Parathyroid adenoma (tissue), 2 donors: ENCODE data around the gene LDHD.

Experiments
- H2AFZ ChIP-seq: fragments of 300-600 bp; sonication (generic); one replicate; pipeline ENCODE4 v1.7.0; 2017; ENCODE audit warnings: antibody characterized with exemption, mild to moderate bottlenecking
- H3K27ac ChIP-seq: fragments of 300-600 bp; sonication (generic); one replicate; pipeline ENCODE4 v1.7.0; 2017
- H3K27me3 ChIP-seq: fragments of 300-600 bp; sonication (generic); one replicate; pipeline ENCODE4 v1.7.0; 2017; ENCODE audit warnings: low read length; ENCODE audit not compliant: control insufficient read depth, insufficient read depth
- H3K36me3 ChIP-seq: fragments of 300-600 bp; sonication (generic); one replicate; pipeline ENCODE4 v1.7.0; 2017; ENCODE audit warnings: low read length; ENCODE audit not compliant: control insufficient read depth, insufficient read depth
- H3K4me1 ChIP-seq: fragments of 300-600 bp; sonication (generic); one replicate; pipeline ENCODE4 v1.7.0; 2017; ENCODE audit warnings: control low read depth
- H3K4me2 ChIP-seq: fragments of 300-600 bp; sonication (generic); one replicate; pipeline ENCODE4 v1.7.0; 2017; ENCODE audit warnings: low read length
- H3K4me3 ChIP-seq: fragments of 300-600 bp; sonication (generic); one replicate; pipeline ENCODE4 v1.7.0; 2017; ENCODE audit warnings: low read depth, low read length
- H3K79me2 ChIP-seq: fragments of 300-600 bp; sonication (generic); one replicate; pipeline ENCODE4 v1.7.0; 2017; ENCODE audit warnings: control low read depth
- H3K9ac ChIP-seq: fragments of 300-600 bp; sonication (generic); one replicate; pipeline ENCODE4 v1.7.0; 2017; ENCODE audit warnings: mild to moderate bottlenecking
- H3K9me3 ChIP-seq: fragments of 300-600 bp; sonication (generic); one replicate; pipeline ENCODE4 v1.7.0; 2017; ENCODE audit warnings: low read length; ENCODE audit not compliant: control insufficient read depth
- TF ChIP-seq, protein P1 (sequence below): fragments of 300-600 bp; sonication (generic); IDR thresholded peaks from one replicate; pipeline ENCODE4 v1.7.0; 2017; ENCODE audit warnings: antibody characterized with exemption, mild to moderate bottlenecking
- donor health status: primary hyperparathyroidism.

The LDHD gene

GRCh38 chr16:75087375-75087979 is 29.1 kb downstream of the LDHD start:
- H3K4me2 ChIP-seq, result no peak overlapping the region
- H3K36me3 ChIP-seq, result no peaks in the 10 kb centered on the region
- peak overlapping the region; percentile 3 for H2AFZ ChIP-seq
- peaks cover 65% of the 10 kb centered on the region for H3K79me2 ChIP-seq
- no peak overlapping the region for H3K9ac ChIP-seq
- H3K27ac ChIP-seq, result peak overlapping the region; percentile 30
- no peaks in the 10 kb centered on the region for H3K27me3 ChIP-seq
- TF ChIP-seq, protein P1, sequence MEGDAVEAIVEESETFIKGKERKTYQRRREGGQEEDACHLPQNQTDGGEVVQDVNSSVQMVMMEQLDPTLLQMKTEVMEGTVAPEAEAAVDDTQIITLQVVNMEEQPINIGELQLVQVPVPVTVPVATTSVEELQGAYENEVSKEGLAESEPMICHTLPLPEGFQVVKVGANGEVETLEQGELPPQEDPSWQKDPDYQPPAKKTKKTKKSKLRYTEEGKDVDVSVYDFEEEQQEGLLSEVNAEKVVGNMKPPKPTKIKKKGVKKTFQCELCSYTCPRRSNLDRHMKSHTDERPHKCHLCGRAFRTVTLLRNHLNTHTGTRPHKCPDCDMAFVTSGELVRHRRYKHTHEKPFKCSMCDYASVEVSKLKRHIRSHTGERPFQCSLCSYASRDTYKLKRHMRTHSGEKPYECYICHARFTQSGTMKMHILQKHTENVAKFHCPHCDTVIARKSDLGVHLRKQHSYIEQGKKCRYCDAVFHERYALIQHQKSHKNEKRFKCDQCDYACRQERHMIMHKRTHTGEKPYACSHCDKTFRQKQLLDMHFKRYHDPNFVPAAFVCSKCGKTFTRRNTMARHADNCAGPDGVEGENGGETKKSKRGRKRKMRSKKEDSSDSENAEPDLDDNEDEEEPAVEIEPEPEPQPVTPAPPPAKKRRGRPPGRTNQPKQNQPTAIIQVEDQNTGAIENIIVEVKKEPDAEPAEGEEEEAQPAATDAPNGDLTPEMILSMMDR, result peak; percentile 33
- no peak overlapping the region for H3K4me3 ChIP-seq
- no peaks in the 10 kb centered on the region for H3K9me3 ChIP-seq
- H3K4me1 ChIP-seq, result peaks cover 21% of the 10 kb centered on the region

DNA sequence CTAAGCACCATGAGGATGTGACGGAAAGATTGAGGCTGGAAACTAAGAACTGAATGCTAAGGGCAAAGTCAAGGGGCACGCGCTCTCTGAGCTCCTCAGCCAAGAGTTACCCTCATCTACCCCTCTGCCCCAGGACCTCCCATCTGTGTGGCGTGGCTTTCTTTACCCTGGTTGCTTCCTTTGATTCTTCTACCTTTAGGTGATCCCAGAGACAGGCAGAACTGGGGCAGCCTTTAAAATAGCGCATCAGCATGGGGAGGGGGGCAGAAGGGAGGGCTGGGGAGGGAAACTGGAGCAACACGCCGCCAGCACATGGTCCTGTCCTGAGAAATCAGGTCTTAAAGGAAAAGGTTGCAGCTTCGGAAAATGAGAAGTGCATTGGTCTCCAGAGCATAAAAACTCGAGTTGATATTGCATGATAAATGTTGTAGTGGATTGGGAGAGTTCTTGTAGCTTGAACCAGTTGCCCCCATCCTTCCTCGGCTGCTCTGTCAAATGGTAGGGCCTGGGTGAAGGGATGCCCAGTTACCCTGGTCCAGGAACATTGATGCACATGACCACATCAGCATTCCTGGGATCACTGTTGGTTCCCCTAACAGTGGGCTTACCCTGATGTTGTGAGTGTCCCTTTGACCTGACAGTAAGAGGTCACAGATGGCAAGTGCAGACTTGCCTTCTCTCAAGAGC is 29.7 kb downstream of the LDHD start:
- H3K9ac ChIP-seq, result no peak overlapping the region
- no peaks in the 10 kb centered on the region for H3K36me3 ChIP-seq
- no peak overlapping the region for H3K4me3 ChIP-seq
- peaks cover 20% of the 10 kb centered on the region for H3K4me1 ChIP-seq
- TF ChIP-seq, protein P1, result no peak
- no peak overlapping the region for H3K27ac ChIP-seq
- no peak overlapping the region for H2AFZ ChIP-seq
- H3K27me3 ChIP-seq, result no peaks in the 10 kb centered on the region
- no peak overlapping the region for H3K4me2 ChIP-seq
- no peaks in the 10 kb centered on the region for H3K9me3 ChIP-seq
- H3K79me2 ChIP-seq, result peaks cover 69% of the 10 kb centered on the region

- Histone ChIP-seq H3K4me3 (no peak overlapping the region), H3K9me3 (no peaks in the 10 kb centered on the region), H3K79me2 (peaks cover 72% of the 10 kb centered on the region), H3K27me3 (no peaks in the 10 kb centered on the region), H3K36me3 (no peaks in the 10 kb centered on the region), H3K4me2 (no peak overlapping the region), H3K4me1 (peaks cover 24% of the 10 kb centered on the region), H3K27ac (no peak overlapping the region), H3K9ac (no peak overlapping the region), H2AFZ (no peak overlapping the region)
- TF ChIP-seq, protein P1, result no peak
Observed at GRCh38 chr16:75086281-75086680, 30.3 kb downstream of the LDHD start.

DNA sequence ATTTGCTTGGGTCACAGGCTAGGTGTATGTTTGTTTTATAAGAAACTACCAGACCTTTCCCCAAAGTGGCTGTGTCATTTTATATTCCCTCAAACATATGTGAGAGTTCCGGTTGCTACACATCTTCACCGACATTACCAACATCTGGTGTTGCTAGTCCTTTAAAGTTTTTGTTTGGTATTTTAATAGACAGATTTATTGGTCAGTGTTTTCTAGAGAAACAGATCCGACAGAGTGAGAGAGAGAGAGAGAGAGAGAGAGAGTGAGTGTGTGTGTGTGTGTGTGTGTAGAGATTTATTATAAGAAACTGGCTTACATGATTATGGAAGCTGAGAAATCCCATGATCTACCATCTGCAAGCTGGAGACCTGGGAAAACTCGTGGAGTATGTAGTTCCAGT is 31.0 kb downstream of the LDHD start:
- H3K4me2 ChIP-seq, result no peak overlapping the region
- H3K27ac ChIP-seq, result no peak overlapping the region
- no peak overlapping the region for H3K4me3 ChIP-seq
- H3K9me3 ChIP-seq, result no peaks in the 10 kb centered on the region
- no peaks in the 10 kb centered on the region for H3K27me3 ChIP-seq
- peaks cover 78% of the 10 kb centered on the region for H3K79me2 ChIP-seq
- no peaks in the 10 kb centered on the region for H3K36me3 ChIP-seq
- no peak overlapping the region for H2AFZ ChIP-seq
- peaks cover 25% of the 10 kb centered on the region for H3K4me1 ChIP-seq
- H3K9ac ChIP-seq, result no peak overlapping the region
- TF ChIP-seq, protein P1, result no peak

DNA sequence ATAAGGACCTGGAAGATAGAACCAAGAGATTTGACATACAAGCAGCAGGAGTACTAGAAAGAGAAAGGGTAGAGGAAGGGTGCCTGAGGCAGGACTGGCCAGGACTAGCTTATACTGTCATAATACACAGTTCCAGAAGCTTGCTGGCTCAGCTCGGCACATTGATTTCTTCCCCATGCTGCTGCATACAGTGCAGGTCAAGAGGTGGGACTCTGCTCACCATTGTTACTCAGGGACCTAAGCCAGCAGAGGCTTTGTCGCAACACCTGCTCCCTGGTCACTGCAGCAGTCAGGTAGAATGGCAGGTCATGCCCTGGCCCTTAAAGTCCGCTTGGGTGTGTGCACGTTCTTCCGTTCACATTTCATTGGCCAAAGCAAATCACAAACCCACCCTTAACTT is 32.8 kb downstream of the LDHD start:
- Histone ChIP-seq H3K79me2 (peaks cover 81% of the 10 kb centered on the region), H3K36me3 (no peaks in the 10 kb centered on the region), H3K9ac (no peak overlapping the region), H3K27ac (no peak overlapping the region), H2AFZ (no peak overlapping the region), H3K4me2 (no peak overlapping the region), H3K9me3 (no peaks in the 10 kb centered on the region), H3K27me3 (no peaks in the 10 kb centered on the region), H3K4me3 (no peak overlapping the region), H3K4me1 (peaks cover 28% of the 10 kb centered on the region)
- TF ChIP-seq, protein P1, result no peak
